HG02798 (cell line): Measurements from ENCODE around the gene CFAP69.
A peak's percentile ranks its signal among the peaks of the same experiment; 100 is the strongest.
"Not testable (repeated sequence)": the region's sequence is repeated elsewhere in the genome, so short reads cannot be mapped to it uniquely, and the experiment has no call there.

ENCODE experiments used
- ATAC-seq: cut with Tn5 transposase; IDR thresholded peaks from one replicate; pipeline ENCODE4 v1.9.1; 2021; ENCODE audit warnings: mild to moderate bottlenecking; ENCODE audit not compliant: unreplicated experiment, poor library complexity

The CFAP69 gene

GRCh38 chr7:90326500-90326899 lies 81.5 kb downstream of the CFAP69 start:
- ATAC-seq: no peak

- ATAC-seq: no peak
Measured at GRCh38 chr7:90334193-90334843, 89.3 kb downstream of the CFAP69 start.

GRCh38 chr7:90334926-90335325 lies 90.0 kb downstream of the CFAP69 start:
- ATAC-seq: not testable (repeated sequence)

- no peak for ATAC-seq
Measured at GRCh38 chr7:90337106-90337505, 92.1 kb downstream of the CFAP69 start.

- ATAC-seq: no peak
Measured at GRCh38 chr7:90345016-90345415, 100.0 kb downstream of the CFAP69 start.

- peak; percentile 11 for ATAC-seq
Measured at GRCh38 chr7:90345595-90346335, 100.8 kb downstream of the CFAP69 start.

GRCh38 chr7:90346336-90347125 lies 101.6 kb downstream of the CFAP69 start, which contains the start of gene GTPBP10:
Gene GTPBP10, plus strand, starts transcription at chr7:90346716. Its CDS starts 26 bp downstream, at chr7:90346742.
- ATAC-seq: peak; percentile 98

- ATAC-seq: no peak
Measured at GRCh38 chr7:90347759-90348158, 102.8 kb downstream of the CFAP69 start.

GRCh38 chr7:90349305-90349704 lies 104.3 kb downstream of the CFAP69 start:
- ATAC-seq: no peak

GRCh38 chr7:90350032-90350431 lies 105.1 kb downstream of the CFAP69 start:
- ATAC-seq: not testable (repeated sequence)

- ATAC-seq: no peak
Measured at GRCh38 chr7:90351987-90352386, 107.0 kb downstream of the CFAP69 start.
